ENCODE data around the gene FOS.
"Not testable (repeated sequence)": the region's sequence is repeated elsewhere in the genome, so short reads cannot be mapped to it uniquely, and the experiment has no call there.

The FOS gene

DNA sequence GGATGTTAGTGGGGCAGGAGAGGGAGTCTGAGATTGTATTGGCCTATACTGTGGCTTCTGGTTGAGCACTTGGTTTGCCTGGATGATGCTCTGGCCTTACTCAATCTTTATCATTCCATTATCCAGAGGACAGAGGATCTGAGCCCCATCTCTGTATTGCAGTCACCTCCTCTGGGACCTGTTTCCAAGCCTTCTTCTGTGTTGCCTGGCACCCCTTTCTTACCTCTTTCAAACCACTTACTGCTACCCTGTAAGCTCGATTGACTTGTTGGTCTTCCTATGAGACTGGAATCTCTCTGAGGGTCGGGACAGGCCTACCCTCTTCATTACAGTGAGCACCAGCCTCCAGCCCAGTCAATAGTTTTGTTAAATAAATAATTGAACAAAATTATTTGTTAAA, 3.0 kb upstream of the FOS start:
- DNase-seq (ENCODE audit: low read depth in 1 of 2, low spot score in 1 of 2): no peak

DNA sequence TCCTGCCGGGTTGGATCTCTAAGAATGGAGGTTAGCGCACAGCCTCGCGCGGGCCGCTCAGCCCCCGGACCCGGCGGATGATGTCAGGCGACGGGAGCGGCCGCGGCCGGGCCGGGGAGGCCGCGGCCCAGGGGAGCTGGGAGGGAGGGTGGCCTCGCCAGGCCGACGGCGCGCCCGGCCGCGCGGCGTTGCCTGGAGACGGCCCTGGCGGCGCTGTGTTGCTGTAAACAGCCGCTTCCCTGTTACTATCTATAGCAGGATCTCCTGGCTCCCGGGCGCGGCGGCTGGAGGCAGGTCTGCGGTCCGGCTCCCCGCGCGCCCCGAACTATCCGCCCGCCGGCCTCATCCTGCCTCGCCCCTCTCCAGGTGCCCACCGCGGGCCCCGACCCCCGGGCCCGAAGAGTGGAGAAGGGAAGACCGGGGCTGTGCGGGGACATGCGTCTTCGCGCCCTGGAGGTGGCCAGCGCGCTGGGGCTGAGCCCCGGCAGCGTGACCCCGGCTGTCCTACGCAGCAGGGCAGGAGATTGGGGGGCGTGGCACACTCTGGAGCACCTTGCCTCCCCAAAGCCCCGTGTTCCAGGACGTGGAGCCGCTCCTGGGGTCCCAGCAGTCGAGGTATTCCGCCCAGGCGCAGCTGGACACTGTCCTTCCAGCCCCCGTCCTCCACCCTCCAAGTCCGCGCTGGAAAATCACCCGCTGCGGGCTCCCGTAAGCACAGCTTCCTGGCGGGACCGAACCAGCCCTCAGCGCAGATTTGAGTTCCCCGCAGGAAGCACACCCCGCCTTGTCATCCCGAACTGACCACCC, 1.4 kb upstream of the FOS start:
- DNase-seq (ENCODE audit: low read depth in 1 of 2, low spot score in 1 of 2): peak in 1 of 2 donors; percentile 51

DNA sequence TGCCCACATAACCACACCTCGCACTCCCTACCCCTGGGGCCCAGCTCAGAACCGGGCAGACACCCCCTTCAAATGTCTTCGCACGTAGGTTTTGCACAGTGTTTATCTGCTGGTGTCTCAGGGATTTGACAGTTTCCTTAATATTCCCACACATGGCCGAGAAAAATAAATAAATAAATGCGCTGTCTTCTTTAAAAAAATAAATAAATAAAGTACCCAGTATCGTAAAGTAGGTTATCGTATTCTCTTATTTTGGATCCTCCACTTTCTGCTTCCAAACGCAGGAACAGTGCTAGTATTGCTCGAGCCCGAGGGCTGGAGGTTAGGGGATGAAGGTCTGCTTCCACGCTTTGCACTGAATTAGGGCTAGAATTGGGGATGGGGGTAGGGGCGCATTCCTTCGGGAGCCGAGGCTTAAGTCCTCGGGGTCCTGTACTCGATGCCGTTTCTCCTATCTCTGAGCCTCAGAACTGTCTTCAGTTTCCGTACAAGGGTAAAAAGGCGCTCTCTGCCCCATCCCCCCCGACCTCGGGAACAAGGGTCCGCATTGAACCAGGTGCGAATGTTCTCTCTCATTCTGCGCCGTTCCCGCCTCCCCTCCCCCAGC, 710 bp upstream of the FOS start:
- DNase-seq (ENCODE audit: low read depth in 1 of 2, low spot score in 1 of 2): no peak

DNA sequence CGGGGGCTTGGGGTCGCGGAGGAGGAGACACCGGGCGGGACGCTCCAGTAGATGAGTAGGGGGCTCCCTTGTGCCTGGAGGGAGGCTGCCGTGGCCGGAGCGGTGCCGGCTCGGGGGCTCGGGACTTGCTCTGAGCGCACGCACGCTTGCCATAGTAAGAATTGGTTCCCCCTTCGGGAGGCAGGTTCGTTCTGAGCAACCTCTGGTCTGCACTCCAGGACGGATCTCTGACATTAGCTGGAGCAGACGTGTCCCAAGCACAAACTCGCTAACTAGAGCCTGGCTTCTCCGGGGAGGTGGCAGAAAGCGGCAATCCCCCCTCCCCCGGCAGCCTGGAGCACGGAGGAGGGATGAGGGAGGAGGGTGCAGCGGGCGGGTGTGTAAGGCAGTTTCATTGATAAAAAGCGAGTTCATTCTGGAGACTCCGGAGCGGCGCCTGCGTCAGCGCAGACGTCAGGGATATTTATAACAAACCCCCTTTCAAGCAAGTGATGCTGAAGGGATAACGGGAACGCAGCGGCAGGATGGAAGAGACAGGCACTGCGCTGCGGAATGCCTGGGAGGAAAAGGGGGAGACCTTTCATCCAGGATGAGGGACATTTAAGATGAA, 630 bp downstream of the FOS start:
- no peak for DNase-seq (ENCODE audit: low read depth in 1 of 2, low spot score in 1 of 2)

DNA sequence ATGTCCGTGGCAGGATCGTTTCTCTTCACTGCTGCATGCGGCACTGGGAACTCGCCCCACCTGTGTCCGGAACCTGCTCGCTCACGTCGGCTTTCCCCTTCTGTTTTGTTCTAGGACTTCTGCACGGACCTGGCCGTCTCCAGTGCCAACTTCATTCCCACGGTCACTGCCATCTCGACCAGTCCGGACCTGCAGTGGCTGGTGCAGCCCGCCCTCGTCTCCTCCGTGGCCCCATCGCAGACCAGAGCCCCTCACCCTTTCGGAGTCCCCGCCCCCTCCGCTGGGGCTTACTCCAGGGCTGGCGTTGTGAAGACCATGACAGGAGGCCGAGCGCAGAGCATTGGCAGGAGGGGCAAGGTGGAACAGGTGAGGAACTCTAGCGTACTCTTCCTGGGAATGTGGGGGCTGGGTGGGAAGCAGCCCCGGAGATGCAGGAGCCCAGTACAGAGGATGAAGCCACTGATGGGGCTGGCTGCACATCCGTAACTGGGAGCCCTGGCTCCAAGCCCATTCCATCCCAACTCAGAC, 1.2 kb downstream of the FOS start:
- no peak for DNase-seq (ENCODE audit: low read depth in 1 of 2, low spot score in 1 of 2)

DNA sequence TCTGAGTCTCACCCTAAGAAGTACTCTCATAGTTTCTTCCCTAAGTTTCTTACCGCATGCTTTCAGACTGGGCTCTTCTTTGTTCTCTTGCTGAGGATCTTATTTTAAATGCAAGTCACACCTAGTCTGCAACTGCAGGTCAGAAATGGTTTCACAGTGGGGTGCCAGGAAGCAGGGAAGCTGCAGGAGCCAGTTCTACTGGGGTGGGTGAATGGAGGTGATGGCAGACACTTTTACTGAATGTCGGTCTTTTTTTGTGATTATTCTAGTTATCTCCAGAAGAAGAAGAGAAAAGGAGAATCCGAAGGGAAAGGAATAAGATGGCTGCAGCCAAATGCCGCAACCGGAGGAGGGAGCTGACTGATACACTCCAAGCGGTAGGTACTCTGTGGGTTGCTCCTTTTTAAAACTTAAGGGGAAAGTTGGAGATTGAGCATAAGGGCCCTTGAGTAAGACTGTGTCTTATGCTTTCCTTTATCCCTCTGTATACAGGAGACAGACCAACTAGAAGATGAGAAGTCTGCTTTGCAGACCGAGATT, 1.7 kb downstream of the FOS start:
- no peak for DNase-seq (ENCODE audit: low read depth in 1 of 2, low spot score in 1 of 2)

DNA sequence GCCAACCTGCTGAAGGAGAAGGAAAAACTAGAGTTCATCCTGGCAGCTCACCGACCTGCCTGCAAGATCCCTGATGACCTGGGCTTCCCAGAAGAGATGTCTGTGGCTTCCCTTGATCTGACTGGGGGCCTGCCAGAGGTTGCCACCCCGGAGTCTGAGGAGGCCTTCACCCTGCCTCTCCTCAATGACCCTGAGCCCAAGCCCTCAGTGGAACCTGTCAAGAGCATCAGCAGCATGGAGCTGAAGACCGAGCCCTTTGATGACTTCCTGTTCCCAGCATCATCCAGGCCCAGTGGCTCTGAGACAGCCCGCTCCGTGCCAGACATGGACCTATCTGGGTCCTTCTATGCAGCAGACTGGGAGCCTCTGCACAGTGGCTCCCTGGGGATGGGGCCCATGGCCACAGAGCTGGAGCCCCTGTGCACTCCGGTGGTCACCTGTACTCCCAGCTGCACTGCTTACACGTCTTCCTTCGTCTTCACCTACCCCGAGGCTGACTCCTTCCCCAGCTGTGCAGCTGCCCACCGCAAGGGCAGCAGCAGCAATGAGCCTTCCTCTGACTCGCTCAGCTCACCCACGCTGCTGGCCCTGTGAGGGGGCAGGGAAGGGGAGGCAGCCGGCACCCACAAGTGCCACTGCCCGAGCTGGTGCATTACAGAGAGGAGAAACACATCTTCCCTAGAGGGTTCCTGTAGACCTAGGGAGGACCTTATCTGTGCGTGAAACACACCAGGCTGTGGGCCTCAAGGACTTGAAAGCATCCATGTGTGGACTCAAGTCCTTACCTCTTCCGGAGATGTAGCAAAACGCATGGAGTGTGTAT, 2.4 kb downstream of the FOS start:
- no peak for DNase-seq (ENCODE audit: low read depth in 1 of 2, low spot score in 1 of 2)

DNA sequence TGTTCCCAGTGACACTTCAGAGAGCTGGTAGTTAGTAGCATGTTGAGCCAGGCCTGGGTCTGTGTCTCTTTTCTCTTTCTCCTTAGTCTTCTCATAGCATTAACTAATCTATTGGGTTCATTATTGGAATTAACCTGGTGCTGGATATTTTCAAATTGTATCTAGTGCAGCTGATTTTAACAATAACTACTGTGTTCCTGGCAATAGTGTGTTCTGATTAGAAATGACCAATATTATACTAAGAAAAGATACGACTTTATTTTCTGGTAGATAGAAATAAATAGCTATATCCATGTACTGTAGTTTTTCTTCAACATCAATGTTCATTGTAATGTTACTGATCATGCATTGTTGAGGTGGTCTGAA, 3.0 kb downstream of the FOS start:
- DNase-seq (ENCODE audit: low read depth in 1 of 2, low spot score in 1 of 2): no peak

DNA sequence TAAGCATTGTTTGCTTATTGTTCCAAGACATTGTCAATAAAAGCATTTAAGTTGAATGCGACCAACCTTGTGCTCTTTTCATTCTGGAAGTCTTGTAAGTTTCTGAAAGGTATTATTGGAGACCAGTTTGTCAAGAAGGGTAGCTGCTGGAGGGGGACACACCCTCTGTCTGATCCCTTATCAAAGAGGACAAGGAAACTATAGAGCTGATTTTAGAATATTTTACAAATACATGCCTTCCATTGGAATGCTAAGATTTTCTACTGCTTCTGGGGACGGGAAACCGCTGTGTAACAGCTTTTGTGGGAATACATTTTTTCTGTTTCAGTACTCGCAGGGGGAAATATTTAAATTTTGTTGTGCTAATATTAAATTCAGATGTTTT, 3.5 kb downstream of the FOS start:
- no peak for DNase-seq (ENCODE audit: low read depth in 1 of 2, low spot score in 1 of 2)

DNA sequence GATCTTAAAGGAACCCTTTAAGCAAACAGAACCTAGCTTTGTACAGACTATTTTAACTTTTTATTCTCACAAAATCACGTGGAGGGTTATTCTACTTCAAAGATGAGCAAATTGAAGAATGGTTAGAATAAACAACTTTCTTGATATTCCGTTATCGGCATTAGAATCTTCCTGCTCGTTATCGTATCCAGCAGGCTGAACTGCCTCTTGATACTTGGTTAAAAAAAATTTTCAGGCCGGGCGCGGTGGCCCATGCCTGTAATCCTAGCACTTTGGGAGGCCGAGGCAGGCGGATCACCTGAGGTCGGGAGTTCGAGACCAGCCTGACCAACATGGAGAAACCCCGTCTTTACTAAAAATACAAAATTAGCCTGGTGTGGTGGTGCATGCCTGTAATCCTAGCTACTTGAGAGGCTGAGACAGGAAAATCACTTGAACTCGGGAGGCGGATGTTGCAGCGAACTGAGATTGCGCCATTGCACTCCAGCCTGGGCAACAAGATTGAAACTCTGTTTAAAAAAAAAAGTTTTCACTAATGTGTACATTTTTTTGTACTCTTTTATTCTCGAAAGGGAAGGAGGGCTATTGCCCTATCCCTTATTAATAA, 4.0 kb downstream of the FOS start:
- not testable (repeated sequence) for DNase-seq (ENCODE audit: low read depth in 1 of 2, low spot score in 1 of 2)

DNA sequence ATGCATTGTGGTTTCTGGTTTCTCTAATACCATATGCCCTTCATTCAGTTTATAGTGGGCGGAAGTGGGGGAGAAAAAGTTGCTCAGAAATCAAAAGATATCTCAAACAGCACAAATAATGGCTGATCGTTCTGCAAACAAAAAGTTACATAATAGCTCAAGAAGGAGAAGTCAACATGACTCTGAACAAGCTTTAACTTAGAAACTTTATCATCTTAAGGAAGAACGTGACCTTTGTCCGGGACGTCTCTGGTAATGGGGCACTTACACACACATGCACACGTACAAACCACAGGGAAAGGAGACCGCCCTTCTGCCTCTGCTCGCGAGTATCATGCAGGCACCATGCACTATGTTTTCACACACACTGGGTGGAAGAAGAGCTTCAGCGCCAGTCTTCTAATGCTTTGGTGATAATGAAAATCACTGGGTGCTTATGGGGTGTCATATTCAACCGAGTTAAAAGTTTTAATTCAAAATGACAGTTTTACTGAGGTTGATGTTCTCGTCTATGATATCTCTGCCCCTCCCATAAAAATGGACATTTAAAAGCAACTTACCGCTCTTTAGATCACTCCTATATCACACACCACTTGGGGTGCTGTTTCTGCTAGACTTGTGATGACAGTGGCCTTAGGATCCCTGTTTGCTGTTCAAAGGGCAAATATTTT, 4.7 kb downstream of the FOS start:
- no peak for DNase-seq (ENCODE audit: low read depth in 1 of 2, low spot score in 1 of 2)

DNA sequence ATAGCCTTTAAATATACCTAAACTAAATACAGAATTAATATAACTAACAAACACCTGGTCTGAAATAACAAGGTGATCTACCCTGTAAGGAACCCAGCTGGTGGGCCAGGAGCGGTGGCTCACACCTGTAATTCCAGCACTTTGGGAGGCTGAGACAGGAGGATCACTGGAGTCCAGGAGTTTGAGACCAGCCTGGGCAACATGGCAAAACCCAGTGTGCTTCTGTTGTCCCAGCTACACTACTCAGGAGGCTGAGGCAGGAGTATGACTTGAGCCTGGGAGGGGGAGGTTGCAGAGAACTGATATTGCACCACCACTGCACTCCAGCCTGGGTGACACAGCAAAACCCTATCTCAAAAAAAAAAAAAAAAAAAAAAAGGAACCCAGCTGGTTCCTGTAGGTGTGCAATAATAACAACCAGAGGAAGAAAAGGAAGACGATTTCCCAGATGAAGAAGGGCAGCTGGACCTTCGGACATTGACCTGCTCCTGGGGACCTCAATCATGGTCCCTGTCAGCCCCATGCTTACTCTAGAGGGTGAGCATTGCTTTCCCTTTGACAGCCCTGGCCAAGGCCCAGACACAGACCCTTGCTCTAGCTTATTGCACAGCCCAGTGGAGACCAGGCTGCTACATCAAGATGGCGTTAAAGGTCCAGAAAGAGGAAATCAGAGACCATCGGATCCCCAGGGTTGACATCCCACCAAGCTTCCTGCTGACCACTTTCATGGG, 5.4 kb downstream of the FOS start:
- DNase-seq (ENCODE audit: low read depth in 1 of 2, low spot score in 1 of 2): no peak

DNA sequence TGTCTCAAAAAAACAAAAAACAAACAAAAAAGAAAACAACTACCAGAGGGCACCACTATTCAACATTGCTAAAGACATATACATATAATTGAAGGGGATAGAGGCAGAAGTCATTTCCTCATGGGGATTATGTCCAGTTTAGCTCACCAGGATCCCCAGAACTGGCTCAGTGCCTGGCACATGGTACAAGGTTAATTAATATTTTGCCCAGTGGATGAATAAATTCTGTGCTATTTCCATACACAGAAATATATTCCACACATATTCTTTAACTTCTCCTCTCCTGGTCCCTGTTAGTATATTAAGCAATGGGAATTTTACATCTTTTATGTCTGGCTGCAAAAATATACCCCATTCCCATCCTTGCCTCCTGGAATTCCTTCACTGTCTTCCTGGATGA, 6.7 kb downstream of the FOS start:
- no peak for DNase-seq (ENCODE audit: low read depth in 1 of 2, low spot score in 1 of 2)

DNA sequence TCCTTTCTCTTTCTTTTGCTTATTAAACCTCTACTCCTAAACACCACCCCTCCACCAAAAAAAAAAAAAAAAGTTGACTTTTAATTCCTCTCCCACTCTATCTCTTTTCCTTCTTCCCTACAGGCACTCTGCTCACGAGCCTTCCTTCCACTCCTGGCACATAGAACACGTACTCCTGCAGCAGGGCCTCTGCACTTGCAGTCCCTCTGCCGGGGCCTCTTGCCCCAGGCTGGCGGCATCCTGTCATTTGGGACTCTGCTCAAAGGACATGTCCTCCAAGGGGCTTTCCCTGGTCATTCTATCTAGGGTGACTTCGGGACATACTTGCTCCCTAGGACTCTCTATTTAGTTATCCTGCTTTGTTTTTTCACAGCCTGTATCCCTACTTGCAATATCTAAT, 7.7 kb downstream of the FOS start:
- no peak for DNase-seq (ENCODE audit: low read depth in 1 of 2, low spot score in 1 of 2)

DNA sequence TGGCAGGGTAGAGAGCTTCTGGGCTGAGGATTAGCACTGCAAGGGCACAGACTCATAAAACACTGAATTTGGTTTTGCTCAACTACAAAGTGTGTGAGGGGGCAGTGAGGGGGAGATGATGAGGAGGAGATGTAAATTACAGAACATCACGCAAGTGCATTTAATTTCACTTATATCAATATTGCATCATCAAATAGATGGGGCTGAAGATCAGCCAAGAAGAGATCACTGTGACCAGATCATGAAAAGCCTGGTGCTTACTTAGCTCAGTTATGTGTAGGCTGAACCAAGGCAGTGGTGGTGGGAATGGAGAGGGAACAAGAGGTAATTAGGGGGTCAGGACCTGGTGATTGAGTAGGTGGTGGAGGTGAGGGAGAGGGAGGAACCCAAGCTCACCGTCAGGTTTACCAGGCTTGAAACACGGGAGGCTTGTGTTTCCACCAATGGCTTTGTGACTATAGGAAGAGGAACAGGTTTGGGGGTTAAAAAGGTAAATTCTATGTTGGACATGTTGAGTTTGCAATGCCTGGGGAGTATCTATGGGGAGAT, 11.3 kb downstream of the FOS start:
- no peak for DNase-seq (ENCODE audit: low read depth in 1 of 2, low spot score in 1 of 2)

DNA sequence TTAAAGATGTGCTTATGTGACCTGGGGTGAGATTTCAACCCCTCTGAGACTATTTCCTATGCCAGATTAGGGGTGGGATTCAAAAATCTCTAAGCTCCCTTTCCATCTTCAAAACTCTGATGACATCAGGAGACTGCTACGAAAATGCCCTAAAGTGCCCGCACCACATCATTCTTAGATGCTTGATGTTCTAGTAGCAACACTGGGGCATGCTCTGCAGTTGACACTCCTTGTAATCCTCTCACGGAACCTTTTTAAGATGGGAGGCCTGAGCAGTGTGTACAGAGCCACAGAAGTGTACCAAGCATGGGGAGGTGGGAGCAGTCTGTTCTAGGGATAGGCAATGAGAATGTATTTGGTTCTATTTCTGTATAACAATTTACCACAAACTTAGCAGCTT, 12.2 kb downstream of the FOS start:
- no peak for DNase-seq (ENCODE audit: low read depth in 1 of 2, low spot score in 1 of 2)

DNA sequence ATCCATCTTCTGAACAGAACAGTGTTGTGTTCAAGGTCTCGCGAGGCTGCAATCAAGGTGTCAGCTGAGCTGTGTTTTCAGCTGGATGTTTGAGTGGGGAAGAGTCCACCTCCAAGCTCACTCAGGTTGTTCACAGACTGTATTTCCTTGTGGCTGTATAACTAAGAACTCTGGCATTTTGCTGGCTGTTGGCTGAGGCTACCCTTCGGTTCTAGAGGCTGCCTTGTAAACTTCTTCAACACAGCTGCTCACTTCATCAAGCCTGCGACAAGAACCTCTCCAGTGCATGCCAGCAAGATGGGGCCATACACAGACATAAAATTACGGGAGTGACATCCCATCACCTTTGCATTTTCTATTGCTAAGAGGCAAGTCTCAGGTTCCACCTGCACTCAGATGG, 12.7 kb downstream of the FOS start:
- DNase-seq (ENCODE audit: low read depth in 1 of 2, low spot score in 1 of 2): no peak

DNA sequence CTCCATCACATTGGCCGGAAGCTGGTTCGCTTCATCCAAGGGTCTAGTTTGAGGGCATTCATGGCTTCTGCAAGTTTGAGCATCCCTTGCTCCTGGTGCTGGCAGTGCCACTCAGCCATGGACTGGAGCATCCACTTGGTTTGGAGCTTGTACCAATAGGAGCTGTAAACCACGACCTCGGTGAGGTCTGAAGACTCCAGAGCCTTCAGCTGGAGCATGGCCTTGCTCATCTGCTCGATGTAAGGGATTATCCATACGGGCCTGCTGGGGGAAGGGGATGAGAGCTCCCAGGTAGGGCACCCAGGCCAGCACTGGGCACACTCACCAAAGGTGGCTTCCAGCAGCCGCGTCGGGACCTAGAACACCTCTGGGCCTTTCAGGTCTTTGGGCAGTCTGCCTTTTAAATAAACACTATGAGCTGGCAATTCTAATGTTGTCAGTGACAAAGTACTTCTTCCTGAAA, 13.5 kb downstream of the FOS start:
- DNase-seq (ENCODE audit: low read depth in 1 of 2, low spot score in 1 of 2): no peak

DNA sequence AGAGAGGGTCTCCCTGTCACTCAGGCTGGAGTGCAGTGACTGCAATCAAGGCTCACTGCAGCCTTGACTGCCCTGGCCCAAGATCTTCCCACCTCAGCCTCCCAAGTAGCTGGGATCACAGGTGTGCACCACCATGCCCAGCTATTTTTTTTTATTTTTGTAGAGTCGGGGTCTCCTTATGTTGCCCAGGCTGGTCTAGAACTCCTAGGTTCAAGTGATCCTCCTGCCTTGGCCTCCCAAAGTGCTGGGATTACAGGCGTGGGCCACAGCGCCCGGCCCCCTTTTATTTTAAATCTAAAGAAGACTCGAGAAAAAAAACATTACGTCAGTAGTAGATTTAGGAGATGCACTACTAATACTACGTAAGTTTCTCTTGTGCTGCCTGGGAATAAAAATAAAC, 14.3 kb downstream of the FOS start:
- no peak for DNase-seq (ENCODE audit: low read depth in 1 of 2, low spot score in 1 of 2)
